ENCODE measurements around the gene FABP3. TPM values are rescaled to one million over a fixed set of nuclear protein-coding genes. Genes with fewer than 3 reads are reported as not detected.

FABP3 gene
- polyA plus RNA-seq, 1 donor from 2014 or later, result 7.1 TPM

- no peaks in the 10 kb centered on the region for H3F3A ChIP-seq (ENCODE audit: insufficient read depth, low read length, poor library complexity, severe bottlenecking)
- no peak overlapping the region for H3K9ac ChIP-seq (ENCODE audit: low read length)
- no peaks in the 10 kb centered on the region for H4K20me1 ChIP-seq (ENCODE audit: insufficient read depth)
- H3K36me3 ChIP-seq (ENCODE audit: insufficient read depth, low read length), result no peaks in the 10 kb centered on the region
- H3K4me3 ChIP-seq (ENCODE audit: low read length), result no peak overlapping the region
- no peak overlapping the region for H2AFZ ChIP-seq (ENCODE audit: low read depth, low read length)
- no peak overlapping the region for H3K4me2 ChIP-seq (ENCODE audit: low read length)
- TF ChIP-seq REST (IDR thresholded peaks at IDR 0.05; ENCODE audit: borderline replicate concordance) (no peak), POLR2AphosphoS5 (IDR thresholded peaks at IDR 0.05) (no peak), RAD21 (conservative IDR thresholded peaks at IDR 0.05) (no peak), MXI1 (conservative IDR thresholded peaks at IDR 0.05; ENCODE audit: poor library complexity, severe bottlenecking) (no peak), SMC3 (conservative IDR thresholded peaks at IDR 0.05; ENCODE audit: poor library complexity) (no peak), EP300 (conservative IDR thresholded peaks at IDR 0.05; ENCODE audit: poor library complexity, severe bottlenecking) (no peak), EZH2 (IDR thresholded peaks at IDR 0.05; ENCODE audit: borderline replicate concordance, insufficient read depth, low read length, poor library complexity, severe bottlenecking) (no peak), TAF1 (IDR thresholded peaks at IDR 0.05; ENCODE audit: low read depth) (no peak)
- TF ChIP-seq, protein P1, sequence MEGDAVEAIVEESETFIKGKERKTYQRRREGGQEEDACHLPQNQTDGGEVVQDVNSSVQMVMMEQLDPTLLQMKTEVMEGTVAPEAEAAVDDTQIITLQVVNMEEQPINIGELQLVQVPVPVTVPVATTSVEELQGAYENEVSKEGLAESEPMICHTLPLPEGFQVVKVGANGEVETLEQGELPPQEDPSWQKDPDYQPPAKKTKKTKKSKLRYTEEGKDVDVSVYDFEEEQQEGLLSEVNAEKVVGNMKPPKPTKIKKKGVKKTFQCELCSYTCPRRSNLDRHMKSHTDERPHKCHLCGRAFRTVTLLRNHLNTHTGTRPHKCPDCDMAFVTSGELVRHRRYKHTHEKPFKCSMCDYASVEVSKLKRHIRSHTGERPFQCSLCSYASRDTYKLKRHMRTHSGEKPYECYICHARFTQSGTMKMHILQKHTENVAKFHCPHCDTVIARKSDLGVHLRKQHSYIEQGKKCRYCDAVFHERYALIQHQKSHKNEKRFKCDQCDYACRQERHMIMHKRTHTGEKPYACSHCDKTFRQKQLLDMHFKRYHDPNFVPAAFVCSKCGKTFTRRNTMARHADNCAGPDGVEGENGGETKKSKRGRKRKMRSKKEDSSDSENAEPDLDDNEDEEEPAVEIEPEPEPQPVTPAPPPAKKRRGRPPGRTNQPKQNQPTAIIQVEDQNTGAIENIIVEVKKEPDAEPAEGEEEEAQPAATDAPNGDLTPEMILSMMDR (IDR thresholded peaks at IDR 0.05; ENCODE audit: poor library complexity, severe bottlenecking), result no peak
- no peaks in the 10 kb centered on the region for H3K9me2 ChIP-seq (ENCODE audit: insufficient read depth, low read length)
- no peaks in the 10 kb centered on the region for H3K9me3 ChIP-seq (ENCODE audit: low read length)
- H3K79me2 ChIP-seq (replicated peaks; ENCODE audit: insufficient read depth, low read length), result peaks cover 4% of the 10 kb centered on the region
- H3K27ac ChIP-seq (ENCODE audit: low read length), result no peak overlapping the region
- no peaks in the 10 kb centered on the region for H3K27me3 ChIP-seq (ENCODE audit: insufficient read depth, low read depth, low read length)
Measured at GRCh38 chr1:31407029-31407626, 34.3 kb upstream of the FABP3 start.

DNA sequence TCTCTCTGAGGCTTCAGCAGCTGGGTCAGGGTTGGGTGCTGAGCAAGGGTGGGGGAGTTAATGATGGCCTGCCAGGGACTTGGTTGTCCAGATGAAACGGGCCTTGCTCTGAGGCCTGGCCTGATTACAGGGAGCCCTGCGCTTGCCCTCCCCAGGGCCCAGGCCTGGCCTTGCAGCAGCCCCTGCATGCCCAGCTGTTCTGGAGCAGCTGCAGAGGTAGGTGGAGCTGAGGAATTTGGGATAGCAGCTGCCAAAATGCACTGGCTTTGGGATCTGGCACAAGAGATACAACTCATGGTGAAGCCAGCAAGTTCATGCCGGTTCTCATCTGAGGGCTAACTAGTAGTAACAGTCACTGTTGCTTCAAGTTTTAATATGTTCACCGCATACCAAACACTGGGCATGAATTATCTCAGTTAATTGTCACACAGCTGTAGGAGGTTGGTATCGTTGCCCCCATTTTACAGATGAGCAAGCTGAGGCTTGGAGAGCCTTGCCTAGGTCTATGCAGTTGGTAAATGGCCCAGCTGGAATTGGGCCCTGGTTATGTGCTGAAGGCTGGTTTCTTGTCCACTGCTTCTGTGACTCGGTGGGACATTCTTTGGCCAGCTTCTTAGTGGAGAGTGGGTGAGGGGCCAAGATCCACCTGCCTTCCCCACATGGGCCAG is 32.8 kb upstream of the FABP3 start:
- Histone ChIP-seq H3K27me3 (ENCODE audit: insufficient read depth, low read depth, low read length) (no peaks in the 10 kb centered on the region), H3F3A (ENCODE audit: insufficient read depth, low read length, poor library complexity, severe bottlenecking) (no peaks in the 10 kb centered on the region), H3K36me3 (ENCODE audit: insufficient read depth, low read length) (no peaks in the 10 kb centered on the region), H3K9me3 (ENCODE audit: low read length) (no peaks in the 10 kb centered on the region), H2AFZ (ENCODE audit: low read depth, low read length) (no peak overlapping the region), H3K9me2 (ENCODE audit: insufficient read depth, low read length) (no peaks in the 10 kb centered on the region), H3K9ac (ENCODE audit: low read length) (no peak overlapping the region), H3K4me2 (ENCODE audit: low read length) (no peak overlapping the region), H3K4me3 (ENCODE audit: low read length) (no peak overlapping the region), H4K20me1 (ENCODE audit: insufficient read depth) (no peaks in the 10 kb centered on the region), H3K79me2 (replicated peaks; ENCODE audit: insufficient read depth, low read length) (no peaks in the 10 kb centered on the region), H3K27ac (ENCODE audit: low read length) (no peak overlapping the region)
- TF ChIP-seq EP300 (conservative IDR thresholded peaks at IDR 0.05; ENCODE audit: poor library complexity, severe bottlenecking) (no peak), EZH2 (IDR thresholded peaks at IDR 0.05; ENCODE audit: borderline replicate concordance, insufficient read depth, low read length, poor library complexity, severe bottlenecking) (no peak), MXI1 (conservative IDR thresholded peaks at IDR 0.05; ENCODE audit: poor library complexity, severe bottlenecking) (no peak), TAF1 (IDR thresholded peaks at IDR 0.05; ENCODE audit: low read depth) (no peak), RAD21 (conservative IDR thresholded peaks at IDR 0.05) (no peak), SMC3 (conservative IDR thresholded peaks at IDR 0.05; ENCODE audit: poor library complexity) (no peak), REST (IDR thresholded peaks at IDR 0.05; ENCODE audit: borderline replicate concordance) (no peak), POLR2AphosphoS5 (IDR thresholded peaks at IDR 0.05) (no peak)
- TF ChIP-seq, protein P1 (IDR thresholded peaks at IDR 0.05; ENCODE audit: poor library complexity, severe bottlenecking), result no peak
